OCI-LY7 (cell line): Measurements from ENCODE around the gene PGD. TPM values are rescaled to one million over a fixed set of nuclear protein-coding genes. Genes with fewer than 3 reads are reported as not detected.

Source experiments
- BruUV-seq: library from RNA; stranded (reverse); fragments of 400-500 nt; replicated peaks from 2 replicates; lab custom pipeline; 2021; lab: Mats Ljungman, UMichigan
- CTCF ChIA-PET: fragments of 300-600 bp; sonication (Branson Sonifier 250); formaldehyde crosslinking; loops from one replicate; lab custom pipeline; 2022; ENCODE audit warnings: antibody characterized with exemption; ENCODE audit not compliant: unreplicated experiment; lab: Charles Lee
- POLR2A ChIA-PET: fragments of 300-600 bp; sonication (Branson Sonifier 250); formaldehyde crosslinking; loops from one replicate; lab custom pipeline; 2022; ENCODE audit warnings: antibody characterized with exemption; lab: Charles Lee
- DNase-seq: peaks from one replicate; pipeline ENCODE4 v3.0.0-alpha.2; 2015; ENCODE audit warnings: low spot score
- H2AFZ ChIP-seq: fragments of 200-600 bp; sonication (generic), shearing (Covaris generic); 2 replicates; pipeline ENCODE4 v1.6.1; 2014; ENCODE audit warnings: mild to moderate bottlenecking, antibody characterized with exemption, low read length, moderate library complexity
- H3K27ac ChIP-seq: fragments of 200-600 bp; sonication (generic); 2 replicates; pipeline ENCODE4 v1.5.1; 2014; ENCODE audit warnings: mixed run types, low read depth, mild to moderate bottlenecking, moderate library complexity, low read length, inconsistent platforms; ENCODE audit not compliant: poor library complexity, severe bottlenecking
- H3K36me3 ChIP-seq: fragments of 200-600 bp; sonication (generic); 2 replicates; pipeline ENCODE4 v1.6.1; 2014; ENCODE audit warnings: mild to moderate bottlenecking, antibody characterized with exemption, low read length, moderate library complexity, mixed read lengths; ENCODE audit not compliant: insufficient read depth
- H3K4me1 ChIP-seq: fragments of 200-600 bp; sonication (generic); 2 replicates; pipeline ENCODE4 v1.5.1; 2014; ENCODE audit warnings: mild to moderate bottlenecking, low read length; ENCODE audit not compliant: insufficient read depth, poor library complexity, severe bottlenecking
- H3K4me2 ChIP-seq: fragments of 200-600 bp; sonication (generic); 2 replicates; pipeline ENCODE4 v1.6.1; 2014; ENCODE audit warnings: mild to moderate bottlenecking, low read length
- H3K4me3 ChIP-seq: fragments of 200-600 bp; sonication (generic); 2 replicates; pipeline ENCODE4 v1.5.1; 2014; ENCODE audit warnings: mild to moderate bottlenecking, low read depth, low read length; ENCODE audit not compliant: poor library complexity, severe bottlenecking
- H3K79me2 ChIP-seq: fragments of 200-600 bp; sonication (generic); 2 replicates; pipeline ENCODE4 v1.6.1; 2016; ENCODE audit warnings: low read depth, mild to moderate bottlenecking, low read length, moderate library complexity, mixed read lengths; ENCODE audit not compliant: insufficient read depth
- H3K9me2 ChIP-seq: fragments of 200-600 bp; sonication (generic); 2 replicates; pipeline ENCODE4 v1.6.1; 2016; ENCODE audit warnings: mild to moderate bottlenecking, low read length, mixed read lengths; ENCODE audit not compliant: insufficient read depth
- H3K9me3 ChIP-seq: fragments of 200-600 bp; sonication (generic); 2 replicates; pipeline ENCODE4 v1.6.1; 2014; ENCODE audit warnings: mild to moderate bottlenecking, mixed run types, low read length, mixed read lengths
- H4K20me1 ChIP-seq: fragments of 200-600 bp; sonication (generic); 2 replicates; pipeline ENCODE4 v1.6.1; 2014; ENCODE audit warnings: mild to moderate bottlenecking, antibody characterized with exemption, low read length, moderate library complexity, mixed read lengths; ENCODE audit not compliant: insufficient read depth
- CTCF ChIP-seq: fragments of 200-600 bp; sonication (generic); conservative IDR thresholded peaks from 2 replicates; pipeline ENCODE4 v1.5.1; 2014; ENCODE audit warnings: mild to moderate bottlenecking, antibody characterized with exemption, low read length, moderate library complexity, mixed read lengths
- EZH2phosphoT487 ChIP-seq: fragments of 200-600 bp; sonication (generic); IDR thresholded peaks from 2 replicates; pipeline ENCODE4 v1.6.1; 2018; ENCODE audit warnings: low read depth, borderline replicate concordance, mild to moderate bottlenecking, mixed run types, antibody characterized with exemption, low read length, moderate library complexity, mixed read lengths
- intact Hi-C: fragments of 100-400 bp; cut with micrococcal nuclease; formaldehyde crosslinking; loops from one replicate; pipeline ENCODE4 v1.10.0; 2022; ENCODE audit not compliant: unreplicated experiment
- total RNA-seq, 2 experiments: library from RNA; depleted of rRNA in 1 of 2; stranded (reverse); fragments of >200 nt in 1 of 2; shearing (Covaris generic) in 1 of 2; gene quantifications; 2 replicates each; pipeline ENCODE4 v1.2.3, GENCODE V29; 2014 to 2022

Gene PGD
- total RNA-seq, 2 experiments from 2014 or later = 69.3 to 157 TPM

- peaks cover 13% of the 10 kb centered on the region for H3K4me1 ChIP-seq
- peaks cover 21% of the 10 kb centered on the region; the same call in 1 of the 2 replicates for H3K79me2 ChIP-seq
- no peak overlapping the region for H3K4me2 ChIP-seq
- no peak overlapping the region for H3K4me3 ChIP-seq
- H3K9me2 ChIP-seq = no peaks in the 10 kb centered on the region
- intact Hi-C loops = no loop called here
- H3K9me3 ChIP-seq = peaks cover 10% of the 10 kb centered on the region; the same call in 1 of the 2 replicates
- POLR2A ChIA-PET = no interaction called here
- CTCF ChIA-PET = no interaction called here
- no peak for TF ChIP-seq EZH2phosphoT487
- no peak for DNase-seq
- BruUV-seq = TSS peak; percentile 46
- no peak overlapping the region for H2AFZ ChIP-seq
- H3K27ac ChIP-seq = no peak overlapping the region
- peaks cover 9% of the 10 kb centered on the region; the same call in 1 of the 2 replicates for H4K20me1 ChIP-seq
- peaks cover 17% of the 10 kb centered on the region for H3K36me3 ChIP-seq
Observed at GRCh38 chr1:10396870-10397269, 2.0 kb upstream of the PGD start.

- H3K4me1 ChIP-seq = peaks cover 13% of the 10 kb centered on the region
- peak overlapping the region; percentile 93 for H3K4me3 ChIP-seq
- H2AFZ ChIP-seq = peak overlapping the region; percentile 95
- no TSS peak for BruUV-seq
- H3K4me2 ChIP-seq = peak overlapping the region; percentile 97
- TF ChIP-seq CTCF (no peak), EZH2phosphoT487 (no peak)
- CTCF ChIA-PET = interaction anchor here (0.7 kb wide), 1 partner anchor 10 kb away, joined by 3 read pairs; no protein-coding TSS in a partner anchor
- peak overlapping the region; percentile 56 for H3K27ac ChIP-seq
- peaks cover 10% of the 10 kb centered on the region; the same call in 1 of the 2 replicates for H3K9me3 ChIP-seq
- H4K20me1 ChIP-seq = peaks cover 9% of the 10 kb centered on the region; the same call in 1 of the 2 replicates
- intact Hi-C loops = loop anchor here (1.0 to 2.0 kb wide), 2 partner anchors 10 to 74 kb away; partner anchors contain the start of gene DFFA
- peaks cover 21% of the 10 kb centered on the region; the same call in 1 of the 2 replicates for H3K79me2 ChIP-seq
- no peaks in the 10 kb centered on the region for H3K9me2 ChIP-seq
- no peak for DNase-seq
- H3K36me3 ChIP-seq = peaks cover 31% of the 10 kb centered on the region
- POLR2A ChIA-PET = interaction anchor here (2.2 kb wide), 1 partner anchor 10 kb away, joined by 22 read pairs; no protein-coding TSS in a partner anchor
Observed at GRCh38 chr1:10398278-10398733, 558 bp upstream of the PGD start.

- Histone ChIP-seq H4K20me1 (peaks cover 9% of the 10 kb centered on the region; the same call in 1 of the 2 replicates), H3K9me2 (no peaks in the 10 kb centered on the region), H3K4me3 (peak overlapping the region; percentile 93), H2AFZ (peak overlapping the region; percentile 47; the same call in 1 of the 2 replicates), H3K9me3 (0 out of 2 replicates have a peak, but pooled peaks cover 5% of the 10 kb centered on the region), H3K4me2 (peak overlapping the region; percentile 79), H3K36me3 (peaks cover 43% of the 10 kb centered on the region), H3K4me1 (peaks cover 13% of the 10 kb centered on the region), H3K27ac (peak overlapping the region; percentile 47), H3K79me2 (peaks cover 21% of the 10 kb centered on the region; the same call in 1 of the 2 replicates)
- BruUV-seq = TSS peak; percentile 74
- ChIA-PET CTCF (interaction anchor here (1.4 kb wide), 1 partner anchor 30 kb away, joined by 4 read pairs; the partner anchor contains the start of gene CENPS), POLR2A (interaction anchor here (0.6 to 2.2 kb wide), 2 partner anchors 12 to 272 kb away, joined by 3 to 22 read pairs; no protein-coding TSS in a partner anchor)
- DNase-seq = peak; percentile 26
- TF ChIP-seq CTCF = no peak; the same call in 1 of the 2 replicates
- no peak for TF ChIP-seq EZH2phosphoT487
- intact Hi-C loops = loop anchor here (2.0 kb wide), 1 partner anchor 73 kb away; the partner anchor contains the start of gene DFFA
Observed at GRCh38 chr1:10399444-10399941, 629 bp downstream of the PGD start.
